ENCODE measurements around the gene OPA3. TPM values are rescaled to one million over a fixed set of nuclear protein-coding genes. Genes with fewer than 3 reads are reported as not detected.

OPA3 gene
- total and polyA plus RNA-seq, 10 of the 15 experiments (the other 5 are each of a cell fraction or from before 2014, with no cell fraction given) = 2.2 to 24.3 (median 13.3) TPM

DNA sequence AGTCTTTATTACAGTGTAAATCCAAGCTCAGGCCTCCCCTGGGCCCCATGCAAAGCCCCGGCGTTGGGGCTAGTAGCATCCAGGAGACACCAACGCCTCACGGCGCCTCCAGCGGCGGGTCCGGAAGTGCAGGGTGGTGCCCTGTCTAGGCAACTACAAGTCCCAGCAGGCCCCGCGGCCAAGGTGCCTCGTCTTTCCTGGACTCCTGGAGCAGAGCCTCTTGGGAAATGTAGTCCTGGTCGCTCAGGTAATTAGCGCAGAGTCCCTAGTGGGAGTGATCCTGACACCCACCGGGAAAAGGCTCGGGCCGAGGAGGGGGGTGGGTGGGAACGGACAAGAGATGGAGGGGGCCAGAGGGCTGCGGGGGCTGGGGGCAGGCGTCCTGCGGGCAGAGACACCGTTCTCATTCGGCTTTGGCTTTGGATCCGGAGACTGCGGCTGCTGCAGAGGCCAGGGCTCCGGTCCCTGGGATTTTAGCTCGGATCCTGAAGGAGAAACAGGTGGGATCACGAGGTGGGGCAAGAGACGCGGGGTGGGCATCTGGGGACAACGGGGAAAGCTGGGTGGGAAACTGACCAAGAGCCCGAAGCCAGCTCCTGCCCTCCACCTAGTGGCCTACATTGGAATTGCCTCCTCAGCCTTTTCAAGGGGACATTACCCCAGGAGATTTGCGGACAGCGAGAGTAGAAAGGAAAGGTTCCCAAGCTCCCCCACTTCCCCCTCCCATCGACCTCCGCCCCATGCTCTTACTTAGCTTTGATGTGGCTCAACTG is 99.1 kb downstream of the OPA3 start (continued):
- TF ChIP-seq FOS (IDR thresholded peaks at IDR 0.05; ENCODE audit: borderline replicate concordance, extremely low read depth, insufficient read length) (no peak), SMC3 (IDR thresholded peaks at IDR 0.05; ENCODE audit: borderline replicate concordance, low read length) (peak; percentile 55; the same call in 1 of the 2 replicates), BHLHE40 (IDR thresholded peaks at IDR 0.05; ENCODE audit: borderline replicate concordance in 1 of 2, low read depth in 2 of 2, low read length in 1 of 2) (peak in 1 of 2 experiments; percentile 25; a peak in 1 of 4 replicates), MEF2A (IDR thresholded peaks at IDR 0.05; ENCODE audit: insufficient read depth, low read depth, low read length) (0 out of 2 replicates have a peak, but pooled peaks have one; percentile 25), TBL1XR1 (IDR thresholded peaks at IDR 0.05; ENCODE audit: low read depth, low read length) (peak; percentile 64; the same call in 1 of the 2 replicates), GATAD2B (conservative IDR thresholded peaks at IDR 0.05; ENCODE audit: low read depth) (0 out of 2 replicates have a peak, but pooled peaks have one; percentile 12)
- TF ChIP-seq, protein P1, sequence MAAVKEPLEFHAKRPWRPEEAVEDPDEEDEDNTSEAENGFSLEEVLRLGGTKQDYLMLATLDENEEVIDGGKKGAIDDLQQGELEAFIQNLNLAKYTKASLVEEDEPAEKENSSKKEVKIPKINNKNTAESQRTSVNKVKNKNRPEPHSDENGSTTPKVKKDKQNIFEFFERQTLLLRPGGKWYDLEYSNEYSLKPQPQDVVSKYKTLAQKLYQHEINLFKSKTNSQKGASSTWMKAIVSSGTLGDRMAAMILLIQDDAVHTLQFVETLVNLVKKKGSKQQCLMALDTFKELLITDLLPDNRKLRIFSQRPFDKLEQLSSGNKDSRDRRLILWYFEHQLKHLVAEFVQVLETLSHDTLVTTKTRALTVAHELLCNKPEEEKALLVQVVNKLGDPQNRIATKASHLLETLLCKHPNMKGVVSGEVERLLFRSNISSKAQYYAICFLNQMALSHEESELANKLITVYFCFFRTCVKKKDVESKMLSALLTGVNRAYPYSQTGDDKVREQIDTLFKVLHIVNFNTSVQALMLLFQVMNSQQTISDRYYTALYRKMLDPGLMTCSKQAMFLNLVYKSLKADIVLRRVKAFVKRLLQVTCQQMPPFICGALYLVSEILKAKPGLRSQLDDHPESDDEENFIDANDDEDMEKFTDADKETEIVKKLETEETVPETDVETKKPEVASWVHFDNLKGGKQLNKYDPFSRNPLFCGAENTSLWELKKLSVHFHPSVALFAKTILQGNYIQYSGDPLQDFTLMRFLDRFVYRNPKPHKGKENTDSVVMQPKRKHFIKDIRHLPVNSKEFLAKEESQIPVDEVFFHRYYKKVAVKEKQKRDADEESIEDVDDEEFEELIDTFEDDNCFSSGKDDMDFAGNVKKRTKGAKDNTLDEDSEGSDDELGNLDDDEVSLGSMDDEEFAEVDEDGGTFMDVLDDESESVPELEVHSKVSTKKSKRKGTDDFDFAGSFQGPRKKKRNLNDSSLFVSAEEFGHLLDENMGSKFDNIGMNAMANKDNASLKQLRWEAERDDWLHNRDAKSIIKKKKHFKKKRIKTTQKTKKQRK (IDR thresholded peaks at IDR 0.05; ENCODE audit: low read depth, low read length) = no peak
- TF ChIP-seq, protein P2, sequence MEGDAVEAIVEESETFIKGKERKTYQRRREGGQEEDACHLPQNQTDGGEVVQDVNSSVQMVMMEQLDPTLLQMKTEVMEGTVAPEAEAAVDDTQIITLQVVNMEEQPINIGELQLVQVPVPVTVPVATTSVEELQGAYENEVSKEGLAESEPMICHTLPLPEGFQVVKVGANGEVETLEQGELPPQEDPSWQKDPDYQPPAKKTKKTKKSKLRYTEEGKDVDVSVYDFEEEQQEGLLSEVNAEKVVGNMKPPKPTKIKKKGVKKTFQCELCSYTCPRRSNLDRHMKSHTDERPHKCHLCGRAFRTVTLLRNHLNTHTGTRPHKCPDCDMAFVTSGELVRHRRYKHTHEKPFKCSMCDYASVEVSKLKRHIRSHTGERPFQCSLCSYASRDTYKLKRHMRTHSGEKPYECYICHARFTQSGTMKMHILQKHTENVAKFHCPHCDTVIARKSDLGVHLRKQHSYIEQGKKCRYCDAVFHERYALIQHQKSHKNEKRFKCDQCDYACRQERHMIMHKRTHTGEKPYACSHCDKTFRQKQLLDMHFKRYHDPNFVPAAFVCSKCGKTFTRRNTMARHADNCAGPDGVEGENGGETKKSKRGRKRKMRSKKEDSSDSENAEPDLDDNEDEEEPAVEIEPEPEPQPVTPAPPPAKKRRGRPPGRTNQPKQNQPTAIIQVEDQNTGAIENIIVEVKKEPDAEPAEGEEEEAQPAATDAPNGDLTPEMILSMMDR (IDR thresholded peaks at IDR 0.05 in 2 of 3, conservative IDR thresholded peaks at IDR 0.05 in 1 of 3; ENCODE audit: control insufficient read depth in 2 of 3, extremely low read depth in 1 of 3, insufficient read depth in 1 of 3, low read depth in 3 of 3, low read length in 3 of 3) = peak; percentile 91 to 98 (median 96)
- TF ChIP-seq, protein P3, sequence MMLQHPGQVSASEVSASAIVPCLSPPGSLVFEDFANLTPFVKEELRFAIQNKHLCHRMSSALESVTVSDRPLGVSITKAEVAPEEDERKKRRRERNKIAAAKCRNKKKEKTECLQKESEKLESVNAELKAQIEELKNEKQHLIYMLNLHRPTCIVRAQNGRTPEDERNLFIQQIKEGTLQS (IDR thresholded peaks at IDR 0.05; ENCODE audit: borderline replicate concordance, extremely low read depth, low read depth, low read length) = peak; percentile 73; the same call in 1 of the 2 replicates
- TF ChIP-seq, protein P4, sequence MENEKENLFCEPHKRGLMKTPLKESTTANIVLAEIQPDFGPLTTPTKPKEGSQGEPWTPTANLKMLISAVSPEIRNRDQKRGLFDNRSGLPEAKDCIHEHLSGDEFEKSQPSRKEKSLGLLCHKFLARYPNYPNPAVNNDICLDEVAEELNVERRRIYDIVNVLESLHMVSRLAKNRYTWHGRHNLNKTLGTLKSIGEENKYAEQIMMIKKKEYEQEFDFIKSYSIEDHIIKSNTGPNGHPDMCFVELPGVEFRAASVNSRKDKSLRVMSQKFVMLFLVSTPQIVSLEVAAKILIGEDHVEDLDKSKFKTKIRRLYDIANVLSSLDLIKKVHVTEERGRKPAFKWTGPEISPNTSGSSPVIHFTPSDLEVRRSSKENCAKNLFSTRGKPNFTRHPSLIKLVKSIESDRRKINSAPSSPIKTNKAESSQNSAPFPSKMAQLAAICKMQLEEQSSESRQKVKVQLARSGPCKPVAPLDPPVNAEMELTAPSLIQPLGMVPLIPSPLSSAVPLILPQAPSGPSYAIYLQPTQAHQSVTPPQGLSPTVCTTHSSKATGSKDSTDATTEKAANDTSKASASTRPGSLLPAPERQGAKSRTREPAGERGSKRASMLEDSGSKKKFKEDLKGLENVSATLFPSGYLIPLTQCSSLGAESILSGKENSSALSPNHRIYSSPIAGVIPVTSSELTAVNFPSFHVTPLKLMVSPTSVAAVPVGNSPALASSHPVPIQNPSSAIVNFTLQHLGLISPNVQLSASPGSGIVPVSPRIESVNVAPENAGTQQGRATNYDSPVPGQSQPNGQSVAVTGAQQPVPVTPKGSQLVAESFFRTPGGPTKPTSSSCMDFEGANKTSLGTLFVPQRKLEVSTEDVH (IDR thresholded peaks at IDR 0.05; ENCODE audit: low read depth, partially characterized antibody) = no peak

Data from GM12878 (cell line).